Occipital lobe (tissue), 3 donors: ENCODE measurements around the gene FANCI. TPM values are rescaled to one million over a fixed set of nuclear protein-coding genes. Genes with fewer than 3 reads are reported as not detected.

Source experiments
- DNase-seq: peaks from one replicate; lab custom pipeline; 2025; lab: John Stamatoyannopoulos, UW
- small RNA-seq: library from RNA; depleted of rRNA; stranded (forward); fragments of <200 nt; gene quantifications from one replicate; pipeline ENCODE3, GENCODE V24; 2014
- total RNA-seq: library from RNA; depleted of rRNA; stranded (reverse); fragments of >200 nt; gene quantifications from one replicate; pipeline ENCODE4 v1.2.3, GENCODE V29; 2014

Gene FANCI
- total RNA-seq, 1 donor from 2014 or later: 12.6 TPM

GRCh38 chr15:89359471-89360293 is 115.9 kb downstream of the FANCI start:
- DNase-seq: no peak

- DNase-seq: no peak
Measured at GRCh38 chr15:89360294-89360971, 116.7 kb downstream of the FANCI start.

GRCh38 chr15:89361451-89362202 is 117.8 kb downstream of the FANCI start:
- peak; percentile 49 for DNase-seq

DNA sequence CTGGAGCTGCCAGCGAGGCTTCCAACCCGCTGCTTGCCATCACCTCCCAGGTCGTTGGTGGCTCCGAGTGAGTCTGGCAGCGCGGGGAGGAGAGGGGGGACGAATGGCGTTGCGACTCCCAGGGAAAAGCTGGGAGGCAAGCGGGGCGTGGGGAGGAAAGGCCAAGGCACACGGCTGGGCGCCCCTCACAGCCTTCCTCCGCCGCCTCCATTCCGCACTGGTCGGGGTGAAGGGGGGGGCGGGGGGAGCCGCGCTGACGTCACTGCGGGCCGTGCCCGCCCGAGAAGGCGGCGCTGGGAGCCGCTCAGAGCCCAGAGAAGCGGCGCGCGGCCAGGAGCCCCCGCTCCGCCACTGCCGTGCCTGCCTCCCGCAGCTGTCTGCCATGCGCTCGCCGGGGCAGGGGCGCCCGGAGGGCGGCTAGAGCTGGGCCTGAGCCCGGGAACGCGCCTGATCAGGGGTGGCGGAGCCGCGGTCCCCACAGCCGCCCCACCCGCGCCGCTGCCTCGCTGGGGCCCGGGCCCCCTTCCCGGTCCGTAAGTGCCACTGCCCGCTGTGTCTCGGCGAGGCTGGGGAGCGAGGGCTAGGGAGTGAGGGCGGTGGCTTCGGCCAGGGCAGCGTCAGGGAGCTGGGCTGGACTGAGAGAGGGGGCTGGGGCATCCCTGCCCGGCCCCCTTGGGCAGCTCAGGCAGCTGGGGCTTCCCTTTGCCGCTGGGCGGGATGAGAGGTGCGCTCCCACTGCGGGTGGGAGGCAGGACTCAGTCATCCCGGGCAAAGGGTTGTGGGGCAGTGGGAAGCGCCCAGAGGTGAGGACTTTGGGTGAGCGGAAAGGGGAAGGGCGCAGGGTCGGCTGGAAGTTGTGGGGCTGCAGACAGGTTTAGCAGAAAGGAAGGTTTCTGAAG is 118.7 kb downstream of the FANCI start:
- peak; percentile 75 for DNase-seq

- no peak for DNase-seq
Measured at GRCh38 chr15:89363133-89363532, 119.4 kb downstream of the FANCI start.

DNA sequence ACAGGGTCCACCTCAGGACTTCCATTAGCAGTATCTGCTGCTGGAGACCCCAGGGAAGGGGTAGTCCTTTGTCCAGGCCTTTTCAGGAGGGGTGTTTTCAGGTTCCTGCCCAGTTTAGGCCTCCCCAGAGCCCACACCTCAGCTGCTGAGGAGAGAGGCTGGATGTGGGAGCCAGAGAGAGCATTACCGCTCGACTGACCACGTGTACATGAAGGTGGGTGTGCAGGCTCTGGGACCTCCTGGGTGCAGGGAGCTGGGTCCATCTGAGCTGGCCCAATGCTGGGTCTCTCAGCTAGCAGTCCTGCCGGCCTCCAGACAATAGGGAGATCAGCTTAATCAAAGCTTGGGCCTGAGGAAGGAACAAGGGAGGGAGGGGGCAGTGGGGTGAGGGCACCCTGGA is 120.0 kb downstream of the FANCI start:
- DNase-seq: no peak

DNA sequence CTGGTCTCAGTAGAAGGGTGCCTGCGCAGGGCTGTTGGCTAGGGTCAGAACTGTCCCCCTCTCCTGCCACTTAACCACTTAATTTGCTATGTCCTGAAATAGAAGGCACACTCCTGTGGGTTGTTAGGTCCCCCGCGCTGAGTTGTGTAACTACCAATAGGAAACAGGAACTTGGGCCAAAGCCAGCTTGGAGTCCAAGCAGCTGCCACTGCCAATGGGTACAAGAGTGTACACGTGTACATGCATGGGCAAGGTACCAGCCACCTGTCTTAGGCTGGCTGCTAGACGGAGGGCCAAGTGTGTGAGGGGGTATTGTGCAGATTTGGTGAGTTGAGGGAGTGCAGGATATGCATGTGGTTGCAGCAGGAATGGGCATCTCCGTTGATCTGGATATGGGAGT is 120.6 kb downstream of the FANCI start:
- peak; percentile 49 for DNase-seq

DNA sequence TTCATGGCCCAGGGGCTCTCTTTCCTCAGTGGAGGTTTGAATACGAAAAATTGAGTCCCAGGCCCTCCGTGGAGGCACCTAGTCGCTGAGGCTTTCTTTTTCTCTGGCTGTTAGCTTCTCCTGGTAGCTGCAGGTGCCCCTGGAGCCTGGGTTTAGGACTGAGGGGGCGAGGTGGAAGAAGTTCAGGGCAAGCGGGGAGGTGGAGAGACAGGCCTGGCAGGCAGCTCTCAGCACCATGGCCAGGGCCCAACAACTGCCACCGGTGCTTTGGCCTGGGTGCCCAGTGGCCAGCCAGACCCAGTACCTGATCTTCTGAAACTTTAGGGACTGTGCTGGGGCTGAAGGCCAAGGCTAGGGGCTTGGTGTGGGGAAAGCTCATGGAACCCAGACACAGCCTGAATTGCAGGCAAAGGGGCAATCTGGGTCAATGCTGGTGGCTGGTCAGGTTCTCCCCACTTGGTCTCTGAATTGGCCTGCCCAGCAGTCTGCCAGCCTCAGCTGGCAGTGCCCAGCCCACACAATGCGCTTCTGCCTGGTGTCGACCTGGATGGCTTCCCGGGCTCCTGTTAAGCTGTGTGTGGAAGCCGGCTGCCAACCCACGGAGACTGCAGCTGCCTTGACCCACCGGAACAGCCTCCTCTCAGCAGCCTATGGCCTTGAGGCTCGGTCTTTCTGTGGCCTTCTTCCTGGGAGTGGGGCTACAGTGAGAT is 121.1 kb downstream of the FANCI start:
- DNase-seq: peak; percentile 76

DNA sequence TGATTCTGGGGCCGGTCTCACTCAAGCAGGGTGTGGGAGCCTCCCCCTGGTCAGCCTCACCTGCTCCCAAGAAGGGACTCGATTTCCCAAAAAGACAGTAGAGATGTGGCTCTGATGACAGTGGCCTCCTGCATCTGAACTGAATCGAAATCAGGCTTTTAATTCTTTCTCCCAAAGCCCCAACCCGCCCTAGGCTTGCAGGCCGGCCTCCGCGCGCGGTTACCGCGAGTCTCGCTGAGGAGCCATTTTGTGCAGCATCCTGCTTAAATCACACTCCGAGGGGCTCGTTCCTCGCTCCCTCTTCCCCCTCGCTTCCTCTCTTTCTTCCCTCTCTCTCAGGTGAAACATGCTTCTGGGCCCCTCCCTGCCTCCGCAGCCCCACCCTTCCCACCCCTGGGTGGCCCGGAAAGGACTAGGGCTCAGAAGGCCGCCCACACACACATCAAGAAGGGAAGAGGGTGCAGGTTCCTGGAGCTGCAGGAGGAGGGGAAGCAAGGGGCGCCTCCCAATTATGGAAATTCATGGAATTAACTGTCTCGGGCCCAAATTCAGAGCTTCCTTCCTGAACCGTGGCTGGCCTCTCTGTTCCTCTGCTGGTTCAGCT is 121.8 kb downstream of the FANCI start:
- no peak for DNase-seq

Small RNA genes lying within 50 kb of the gene (small RNA-seq; reads per million reads assigned to genes)
- not detected for gene MIR6766

Other genes with a start within 250 kb of the FANCI start
- 55.2 TPM for gene ABHD2, start 155.5 kb upstream of the FANCI start, total RNA-seq
- gene RLBP1, start 22.4 kb upstream of the FANCI start, total RNA-seq: 2.3 TPM
- gene POLG, start 90.8 kb downstream of the FANCI start, total RNA-seq: 38.4 TPM